Measurements from ENCODE around the gene NT5DC1.

NT5DC1 gene

DNA sequence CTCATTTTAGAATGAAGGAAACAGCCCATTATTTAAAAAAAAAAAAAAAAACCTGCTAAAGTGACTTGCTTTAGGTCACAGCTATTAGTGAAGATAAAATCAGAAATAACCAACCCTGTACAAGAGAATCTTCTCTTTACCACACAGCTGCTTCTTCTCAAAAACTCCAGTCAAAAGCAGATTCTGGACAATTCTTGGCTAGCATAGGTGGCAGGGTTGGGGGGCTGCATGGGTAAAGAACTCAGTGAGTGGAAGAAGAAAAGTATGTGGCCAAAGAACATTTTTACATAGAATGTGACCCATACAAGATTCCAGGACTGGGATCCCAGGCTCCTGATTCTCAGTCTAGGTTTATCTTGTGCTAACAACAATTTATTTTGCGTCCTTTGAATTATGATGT, 30.6 kb upstream of the NT5DC1 start:
- H3K36me3 ChIP-seq (replicated peaks; ENCODE audit: insufficient read depth, low read length): no peaks in the 10 kb centered on the region
- no peaks in the 10 kb centered on the region for H3F3A ChIP-seq (ENCODE audit: insufficient read depth, low read length)
- DNase-seq: no peak
- H3K9me3 ChIP-seq (replicated peaks; ENCODE audit: insufficient read depth, low read length): no peaks in the 10 kb centered on the region
- no peak overlapping the region for H3K27ac ChIP-seq (ENCODE audit: low read length)
- H3K4me2 ChIP-seq (ENCODE audit: low read depth, low read length): no peak overlapping the region
- no peaks in the 10 kb centered on the region for H3K4me1 ChIP-seq (ENCODE audit: low read length)
- no peak overlapping the region for H3K4me3 ChIP-seq (ENCODE audit: low read length)
- H2AFZ ChIP-seq (ENCODE audit: low read length): no peak overlapping the region
- no peaks in the 10 kb centered on the region for H4K20me1 ChIP-seq (ENCODE audit: insufficient read depth, low read length)
- H3K79me2 ChIP-seq (ENCODE audit: low read length): no peaks in the 10 kb centered on the region
- no peaks in the 10 kb centered on the region for H3K27me3 ChIP-seq (replicated peaks; ENCODE audit: insufficient read depth, low read length)
- TF ChIP-seq EZH2phosphoT487 (IDR thresholded peaks at IDR 0.05; ENCODE audit: low read length) (no peak), CTCF (IDR thresholded peaks at IDR 0.05; ENCODE audit: low read length) (no peak), EZH2 (optimal IDR thresholded peaks at IDR 0.05; ENCODE audit: low read depth, low read length) (no peak)
- no peaks in the 10 kb centered on the region for H3K9me2 ChIP-seq (replicated peaks; ENCODE audit: insufficient read depth, low read length)
- no peak overlapping the region for H3K9ac ChIP-seq (ENCODE audit: low read length)

DNA sequence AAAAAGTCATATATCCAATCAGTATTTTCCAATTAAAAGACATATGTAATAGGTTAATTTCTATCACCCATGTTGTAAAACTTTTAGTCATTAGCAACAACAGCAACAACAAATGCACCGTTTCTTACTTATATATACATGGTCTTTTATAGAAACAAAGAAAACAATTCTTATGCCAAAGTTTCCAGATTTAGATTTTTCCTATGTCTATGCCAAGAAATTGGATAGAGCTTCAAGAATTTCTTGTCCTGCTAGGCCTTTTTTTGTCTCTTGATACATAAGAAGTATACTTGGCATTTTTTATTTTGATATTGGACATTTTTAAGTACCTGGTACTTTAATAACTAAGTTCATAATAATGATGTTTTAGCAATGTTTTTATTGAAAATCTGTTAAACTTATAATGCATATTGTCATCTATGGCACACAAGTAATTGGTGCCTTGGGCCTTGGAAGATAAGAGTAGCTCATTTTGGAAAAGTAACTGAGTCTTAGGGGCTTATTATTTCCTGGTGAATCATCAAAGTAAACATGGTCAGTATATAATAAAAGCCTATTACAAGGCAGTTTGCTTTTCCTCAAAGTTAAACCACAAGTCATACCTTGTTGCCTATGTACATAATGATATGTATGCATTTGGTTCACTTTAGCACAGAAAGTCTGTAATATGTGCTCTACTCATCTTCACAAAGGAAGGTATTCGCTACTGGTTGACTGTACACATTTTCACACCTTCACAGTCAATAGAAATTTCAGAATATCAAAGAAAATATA, 29.9 kb upstream of the NT5DC1 start:
- no peak for TF ChIP-seq EZH2phosphoT487 (IDR thresholded peaks at IDR 0.05; ENCODE audit: low read length)
- TF ChIP-seq CTCF (IDR thresholded peaks at IDR 0.05; ENCODE audit: low read length): no peak
- TF ChIP-seq EZH2 (optimal IDR thresholded peaks at IDR 0.05; ENCODE audit: low read depth, low read length): no peak
- H3K27ac ChIP-seq (ENCODE audit: low read length): no peak overlapping the region
- H4K20me1 ChIP-seq (ENCODE audit: insufficient read depth, low read length): no peaks in the 10 kb centered on the region
- no peaks in the 10 kb centered on the region for H3K79me2 ChIP-seq (ENCODE audit: low read length)
- H3K9me3 ChIP-seq (replicated peaks; ENCODE audit: insufficient read depth, low read length): no peaks in the 10 kb centered on the region
- H3K4me1 ChIP-seq (ENCODE audit: low read length): no peaks in the 10 kb centered on the region
- H3F3A ChIP-seq (ENCODE audit: insufficient read depth, low read length): no peaks in the 10 kb centered on the region
- H3K9me2 ChIP-seq (replicated peaks; ENCODE audit: insufficient read depth, low read length): no peaks in the 10 kb centered on the region
- H3K4me3 ChIP-seq (ENCODE audit: low read length): no peak overlapping the region
- no peak overlapping the region for H3K4me2 ChIP-seq (ENCODE audit: low read depth, low read length)
- H3K27me3 ChIP-seq (replicated peaks; ENCODE audit: insufficient read depth, low read length): no peaks in the 10 kb centered on the region
- no peak for DNase-seq
- no peak overlapping the region for H2AFZ ChIP-seq (ENCODE audit: low read length)
- no peak overlapping the region for H3K9ac ChIP-seq (ENCODE audit: low read length)
- H3K36me3 ChIP-seq (replicated peaks; ENCODE audit: insufficient read depth, low read length): no peaks in the 10 kb centered on the region

GRCh38 chr6:116072368-116072767, 28.3 kb upstream of the NT5DC1 start:
- TF ChIP-seq CTCF (IDR thresholded peaks at IDR 0.05; ENCODE audit: low read length): no peak
- TF ChIP-seq EZH2 (optimal IDR thresholded peaks at IDR 0.05; ENCODE audit: low read depth, low read length): no peak
- TF ChIP-seq EZH2phosphoT487 (IDR thresholded peaks at IDR 0.05; ENCODE audit: low read length): no peak
- H3K27me3 ChIP-seq (replicated peaks; ENCODE audit: insufficient read depth, low read length): no peaks in the 10 kb centered on the region

More at GRCh38 chr6:116072368-116072767, 28.3 kb upstream of the NT5DC1 start:
- H3K9ac ChIP-seq (ENCODE audit: low read length): no peak overlapping the region
- no peaks in the 10 kb centered on the region for H3K79me2 ChIP-seq (ENCODE audit: low read length)
- no peak overlapping the region for H3K27ac ChIP-seq (ENCODE audit: low read length)
- no peaks in the 10 kb centered on the region for H3K9me3 ChIP-seq (replicated peaks; ENCODE audit: insufficient read depth, low read length)
- H3K4me1 ChIP-seq (ENCODE audit: low read length): no peaks in the 10 kb centered on the region
- no peak for DNase-seq
- H3K4me2 ChIP-seq (ENCODE audit: low read depth, low read length): no peak overlapping the region
- H2AFZ ChIP-seq (ENCODE audit: low read length): no peak overlapping the region
- H3F3A ChIP-seq (ENCODE audit: insufficient read depth, low read length): no peaks in the 10 kb centered on the region
- H3K9me2 ChIP-seq (replicated peaks; ENCODE audit: insufficient read depth, low read length): no peaks in the 10 kb centered on the region
- H3K4me3 ChIP-seq (ENCODE audit: low read length): no peak overlapping the region
- H3K36me3 ChIP-seq (replicated peaks; ENCODE audit: insufficient read depth, low read length): no peaks in the 10 kb centered on the region
- H4K20me1 ChIP-seq (ENCODE audit: insufficient read depth, low read length): no peaks in the 10 kb centered on the region
